Measurements from ENCODE around the gene KCNH3. TPM values are rescaled to one million over a fixed set of nuclear protein-coding genes. Genes with fewer than 3 reads are reported as not detected.

The KCNH3 gene
- total RNA-seq, 1 experiment from 2014 or later = 0.26 TPM

GRCh38 chr12:49552899-49553298 is 14.1 kb downstream of the KCNH3 start:
- WGBS (ENCODE audit: extremely low coverage, insufficient read length, low lambda C conversion rate) = no CpG with 5 or more reads among the region's 8 CpGs
- no peak overlapping the region for H3K14ac ChIP-seq (ENCODE audit: insufficient read depth, low read length)
- DNase-seq = no peak
- no peaks in the 10 kb centered on the region for H3K4me1 ChIP-seq (ENCODE audit: insufficient read depth, low read length)
- no peak overlapping the region for H2BK5ac ChIP-seq (ENCODE audit: insufficient read length, low read length)
- no peak overlapping the region for H3K4me2 ChIP-seq (ENCODE audit: insufficient read depth, insufficient read length, low read length)
- H3K27ac ChIP-seq (ENCODE audit: insufficient read length, low read depth, low read length) = no peak overlapping the region
- no peak overlapping the region for H2BK12ac ChIP-seq (ENCODE audit: insufficient read length, low read depth, low read length)
- no peak overlapping the region for H3K9ac ChIP-seq (ENCODE audit: extremely low read depth, insufficient read length, low read length)
- H3K9me3 Mint-ChIP-seq = no peaks in the 10 kb centered on the region; a peak in 1 of 5 replicates
- peaks cover 2% of the 10 kb centered on the region; the same call in 1 of the 2 replicates for H3K27me3 ChIP-seq (ENCODE audit: insufficient read depth, low read length)
- no peak overlapping the region for H3K4ac ChIP-seq (ENCODE audit: low read depth, low read length)
- no peak overlapping the region for H2BK120ac ChIP-seq (ENCODE audit: low read depth, low read length, poor library complexity, severe bottlenecking)
- H2BK20ac ChIP-seq (ENCODE audit: low read depth, low read length, poor library complexity, severe bottlenecking) = no peak overlapping the region
- no peak overlapping the region for H2BK15ac ChIP-seq (ENCODE audit: low read depth, low read length)
- H3K56ac ChIP-seq (ENCODE audit: insufficient read length, low read depth, low read length) = no peak overlapping the region
- TF ChIP-seq CTCF (conservative IDR thresholded peaks at IDR 0.05) = no peak
- no peak overlapping the region for H3T11ph ChIP-seq (ENCODE audit: low read length)
- no peaks in the 10 kb centered on the region for H3K79me2 ChIP-seq (ENCODE audit: insufficient read depth, low read length)
- no peaks in the 10 kb centered on the region for H3K79me1 ChIP-seq (ENCODE audit: insufficient read depth, low read depth, low read length, poor library complexity, severe bottlenecking)
- no peak overlapping the region for H2AK5ac ChIP-seq (ENCODE audit: insufficient read length, low read length)
- no peak overlapping the region; a peak in 1 of 7 replicates for H3K27ac Mint-ChIP-seq
- peaks cover 0 to 17% of the 10 kb centered on the region in 2 experiments; a peak in 2 of 4 replicates for H3K4me1 Mint-ChIP-seq
- H2AFZ ChIP-seq (ENCODE audit: low read length) = no peak overlapping the region
- no peaks in the 10 kb centered on the region for H4K20me1 ChIP-seq (ENCODE audit: control insufficient read depth, insufficient read depth, insufficient read length)
- peaks cover 43% of the 10 kb centered on the region for H3K27me3 Mint-ChIP-seq (ENCODE audit: low read depth)
- H3K23ac ChIP-seq (ENCODE audit: insufficient read length, low read depth, low read length) = no peak overlapping the region
- no peak overlapping the region for H4K91ac ChIP-seq (ENCODE audit: insufficient read length, low read depth, low read length)
- H4K8ac ChIP-seq (replicated peaks; ENCODE audit: insufficient read length, low read depth, low read length) = no peak overlapping the region
- no peak overlapping the region for H3K4me3 Mint-ChIP-seq
- no peak overlapping the region for H4K5ac ChIP-seq (ENCODE audit: insufficient read length, low read depth, low read length)
- peaks cover 0 to 11% (median 10%) of the 10 kb centered on the region in 3 experiments; a peak in 4 of 7 replicates for H3K36me3 Mint-ChIP-seq (ENCODE audit: insufficient read depth in 1 of 3, low read depth in 3 of 3)
- H3K23me2 ChIP-seq (ENCODE audit: insufficient read length, low read depth, low read length, poor library complexity, severe bottlenecking) = peaks cover 7% of the 10 kb centered on the region
- H3K18ac ChIP-seq (ENCODE audit: insufficient read length, low read depth, low read length) = no peak overlapping the region
- H3K9me3 ChIP-seq (ENCODE audit: control insufficient read depth, low read depth, low read length) = no peaks in the 10 kb centered on the region

All from H9 (cell line).